K562 (cell line): Measurements from ENCODE around the gene ANO2. TPM values are rescaled to one million over a fixed set of nuclear protein-coding genes. Genes with fewer than 3 reads are reported as not detected.

Source experiments
- ATAC-seq: fragments of 200-7000 bp; cut with Tn5 transposase; 3 replicates; pipeline ENCODE4 v1.9.1; 2020; ENCODE audit warnings: moderate library complexity
- BruUV-seq: library from RNA; stranded (reverse); fragments of 400-500 nt; replicated peaks from 2 replicates; lab custom pipeline; 2021; lab: Mats Ljungman, UMichigan
- CTCF ChIA-PET: fragments of 300-600 bp; formaldehyde crosslinking; extraction: SDS; loops from one replicate; lab custom pipeline; 2021; ENCODE audit warnings: low intra/inter-chr PET ratio; lab: Yijun Ruan, JAX
- POLR2A ChIA-PET: fragments of 300-600, 350-650 bp; sonication (Branson Sonifier 250); formaldehyde crosslinking; extraction: SDS; loops from one replicate; lab custom pipeline; 2021; ENCODE audit warnings: antibody characterized with exemption, inconsistent platforms; lab: Yijun Ruan, JAX
- DNase-seq, 4 experiments: peaks; one replicate each; pipeline versions ENCODE4 v3.0.0 to v3.0.0-alpha.2; 2011 to 2018; ENCODE audit warnings: low spot score in 3 of 4, mixed read lengths in 3 of 4; ENCODE audit errors: extremely low read depth in 1 of 4
- FAIRE-seq: peaks from 2 replicates; lab custom pipeline; 2011; peaks lifted over from hg19 to GRCh38; lab: Jason Lieb, UNC
- H2AFZ ChIP-seq: 2 replicates; pipeline ENCODE4 v1.6.0; 2011; ENCODE audit warnings: low read depth, low read length, control low read depth, inconsistent platforms
- H3K27ac ChIP-seq: fragments of 200-600 bp; 3 replicates; pipeline ENCODE4 v1.8.0; 2011; ENCODE audit warnings: low read depth, mild to moderate bottlenecking, control low read depth, inconsistent platforms, low read length, moderate library complexity, mixed read lengths; ENCODE audit errors: extremely low read depth
- H3K27me3 ChIP-seq, 2 experiments: fragments of 300-600 bp in 1 of 2; 2 replicates in 1 of 2; 3 replicates in 1 of 2; pipeline versions ENCODE4 v1.6.0 to v1.8.0; 2011; ENCODE audit warnings: inconsistent platforms in 2 of 2, low read length in 2 of 2, mild to moderate bottlenecking in 1 of 2, mixed read lengths in 1 of 2, moderate library complexity in 1 of 2; ENCODE audit not compliant: control insufficient read depth in 2 of 2, insufficient read depth in 2 of 2
- H3K36me3 ChIP-seq: fragments of 300-600 bp; 3 replicates; pipeline ENCODE4 v1.8.0; 2011; ENCODE audit warnings: mild to moderate bottlenecking, low read length, inconsistent platforms; ENCODE audit not compliant: control insufficient read depth, insufficient read depth
- H3K4me1 ChIP-seq, 2 experiments: fragments of 200-600 bp in 1 of 2; replicated peaks in 1 of 2; 2 replicates in 1 of 2; 3 replicates in 1 of 2; pipeline versions ENCODE4 v1.5.1 to v1.8.0; 2011; ENCODE audit warnings: inconsistent platforms in 2 of 2, low read length in 2 of 2, mild to moderate bottlenecking in 1 of 2, mixed read lengths in 1 of 2, moderate library complexity in 1 of 2; ENCODE audit not compliant: control insufficient read depth in 2 of 2, insufficient read depth in 2 of 2
- H3K4me2 ChIP-seq: 2 replicates; pipeline ENCODE4 v1.6.1; 2011; ENCODE audit warnings: low read length, control low read depth, inconsistent platforms, mixed read lengths; ENCODE audit not compliant: insufficient read depth
- H3K4me3 ChIP-seq: fragments of 200-600 bp; sonication (generic), shearing (Covaris generic); 2 replicates; pipeline ENCODE4 v1.5.1; 2016; ENCODE audit warnings: control low read depth, inconsistent platforms
- H3K79me2 ChIP-seq: fragments of 200-600 bp; 3 replicates; pipeline ENCODE4 v1.8.0; 2011; ENCODE audit warnings: low read length, inconsistent platforms; ENCODE audit not compliant: control insufficient read depth, insufficient read depth
- H3K9ac ChIP-seq, 2 experiments: 2 replicates each; pipeline versions ENCODE4 v1.6.0 to v1.6.1; 2011; ENCODE audit warnings: low read depth in 2 of 2, low read length in 2 of 2, control low read depth in 1 of 2, inconsistent platforms in 1 of 2, mild to moderate bottlenecking in 1 of 2, mixed read lengths in 1 of 2; ENCODE audit not compliant: insufficient read depth in 1 of 2
- H3K9me1 ChIP-seq: one replicate; pipeline ENCODE4 v1.6.0; 2011; ENCODE audit warnings: inconsistent platforms, mild to moderate bottlenecking, low read length, moderate library complexity; ENCODE audit not compliant: control insufficient read depth, insufficient read depth
- H3K9me3 ChIP-seq: replicated peaks from 2 replicates; pipeline ENCODE4 v1.5.1; 2011; ENCODE audit warnings: low read depth, low read length, inconsistent platforms; ENCODE audit not compliant: control insufficient read depth, insufficient read depth
- H4K20me1 ChIP-seq: replicated peaks from 2 replicates; pipeline ENCODE4 v1.6.1; 2011; ENCODE audit warnings: low read length, inconsistent platforms, mixed read lengths; ENCODE audit not compliant: control insufficient read depth, insufficient read depth
- JUN ChIP-seq, 2 experiments: sonication (generic) in 1 of 2; formaldehyde crosslinking in 1 of 2; IDR thresholded peaks; 2 replicates each; pipeline versions ENCODE4 v1.6.1 to v1.8.0; 2012 to 2022; ENCODE audit warnings: borderline replicate concordance in 2 of 2, mild to moderate bottlenecking in 2 of 2, improper control_type of control experiment in 1 of 2, low read depth in 1 of 2, low read length in 1 of 2, missing genetic modification reagents in 1 of 2
- SNRNP70 ChIP-seq: fragments of 200-400 bp; formaldehyde crosslinking; optimal IDR thresholded peaks from 2 replicates; pipeline ENCODE3; 2017; ENCODE audit warnings: low read depth, low read length
- ZFX ChIP-seq: sonication (generic); formaldehyde crosslinking; IDR thresholded peaks from 2 replicates; pipeline ENCODE4 v1.8.0; 2022; ENCODE audit warnings: mild to moderate bottlenecking, missing genetic modification reagents, moderate library complexity
- ZNF121 ChIP-seq: sonication (generic); formaldehyde crosslinking; conservative IDR thresholded peaks from 2 replicates; pipeline ENCODE4 v1.8.0; 2022; ENCODE audit warnings: missing genetic modification reagents
- ZNF124 ChIP-seq: sonication (generic); formaldehyde crosslinking; IDR thresholded peaks from 2 replicates; pipeline ENCODE4 v1.8.1; 2022; ENCODE audit warnings: missing genetic modification reagents
- ZNF143 ChIP-seq: sonication (generic); formaldehyde crosslinking; IDR thresholded peaks from 2 replicates; pipeline ENCODE4 v1.9.0; 2022; ENCODE audit warnings: mild to moderate bottlenecking, missing genetic modification reagents
- ZNF253 ChIP-seq: fragments of 250-450 bp; sonication (Bioruptor Pico); conservative IDR thresholded peaks from 2 replicates; pipeline ENCODE4 v1.6.1; 2021; ENCODE audit warnings: mild to moderate bottlenecking
- ZNF444 ChIP-seq: fragments of 250-450 bp; sonication (Bioruptor Pico); IDR thresholded peaks from 2 replicates; pipeline ENCODE4 v1.4.0; 2020; ENCODE audit warnings: mild to moderate bottlenecking, moderate library complexity
- ZNF695 ChIP-seq: fragments of 450-650 bp; formaldehyde crosslinking; IDR thresholded peaks from 2 replicates; pipeline ENCODE4 v1.4.0; 2020; ENCODE audit warnings: mild to moderate bottlenecking, moderate library complexity
- ZNF778 ChIP-seq: fragments of 450-650 bp; formaldehyde crosslinking; IDR thresholded peaks from 2 replicates; pipeline ENCODE4 v1.4.0; 2020; ENCODE audit warnings: mild to moderate bottlenecking, moderate library complexity
- WGBS: fragments of 100-300 bp; shearing (Covaris generic); methylation state at CpG from one replicate; pipeline ENCODE4 v1.1.6; 2016; ENCODE audit warnings: low coverage, mixed read lengths; ENCODE audit not compliant: insufficient coverage; ENCODE audit errors: missing lambda C conversion rate; 5-methylcytosine and 5-hydroxymethylcytosine counted together
- in situ Hi-C: fragments of 300-500 bp; cut with MboI; formaldehyde crosslinking; loops from 4 replicates; pipeline ENCODE4 v1.15.0; 2018; ENCODE audit warnings: inconsistent platforms, mixed read lengths
- intact Hi-C: fragments of 100-400 bp; cut with micrococcal nuclease; formaldehyde crosslinking; loops from 2 replicates; pipeline ENCODE4 v1.14.2; 2022
- polyA plus RNA-seq, 8 experiments: library from polyadenylated mRNA; depleted of rRNA in 4 of 8; stranded (reverse) in 5 of 8; unstranded in 3 of 8; fragments of >200 nt; fragmentation: Nextera tagmentation in 2 of 8; fragmentation: Illumina TruSeq in 1 of 8; extraction: Ambion mirVana in 2 of 8; extraction: Trizol in 1 of 8; gene quantifications; 2 replicates each; pipeline versions ENCODE4 v1.2.1 to v1.2.3, GENCODE V29; 2011 to 2014; ENCODE audit warnings: inconsistent platforms in 1 of 8, missing spikeins in 1 of 8
- total RNA-seq, 7 experiments: library from RNA; depleted of rRNA in 6 of 7; stranded (reverse); fragments of >200 nt in 6 of 7; fragmentation: Illumina TruSeq in 2 of 7; extraction: Trizol in 2 of 7; gene quantifications; 2 replicates each; pipeline versions ENCODE4 v1.2.1 to v1.2.3, GENCODE V29; 2011 to 2021; ENCODE audit warnings: low replicate concordance in 1 of 7
- TF ChIP-seq, protein P1 (sequence below): sonication (generic); formaldehyde crosslinking; IDR thresholded peaks from 2 replicates; pipeline ENCODE4 v1.8.0; 2022; ENCODE audit warnings: missing genetic modification reagents, mild to moderate bottlenecking, borderline replicate concordance
- TF ChIP-seq, protein P2 (sequence below): sonication (generic); formaldehyde crosslinking; IDR thresholded peaks from 2 replicates; pipeline ENCODE4 v1.8.0; 2022; ENCODE audit warnings: mild to moderate bottlenecking, missing genetic modification reagents
- TF ChIP-seq, protein P3 (sequence below): fragments of 450-650 bp; formaldehyde crosslinking; IDR thresholded peaks from 2 replicates; pipeline ENCODE4 v1.4.0; 2022; ENCODE audit warnings: missing genetic modification characterization
- TF ChIP-seq, protein P4 (sequence below): fragments of 250-450 bp; sonication (Bioruptor Pico); IDR thresholded peaks from 2 replicates; pipeline ENCODE4 v1.5.0; 2020; ENCODE audit warnings: mild to moderate bottlenecking, borderline replicate concordance

ANO2 gene
- total and polyA plus RNA-seq, 9 of the 15 experiments (the other 6 are each of a cell fraction or from before 2014, with no cell fraction given), result 0.64 TPM; not detected in 8

GRCh38 chr12:5592310-5592709 is 352.7 kb downstream of the ANO2 start (continued):
- TF ChIP-seq JUN (IDR thresholded peaks at IDR 0.05; ENCODE audit: borderline replicate concordance, low read depth, low read length), result no peak
- TF ChIP-seq JUN (CRISPR knock-in tag; IDR thresholded peaks at IDR 0.05; ENCODE audit: borderline replicate concordance), result no peak
- TF ChIP-seq ZNF778, result no peak

DNA sequence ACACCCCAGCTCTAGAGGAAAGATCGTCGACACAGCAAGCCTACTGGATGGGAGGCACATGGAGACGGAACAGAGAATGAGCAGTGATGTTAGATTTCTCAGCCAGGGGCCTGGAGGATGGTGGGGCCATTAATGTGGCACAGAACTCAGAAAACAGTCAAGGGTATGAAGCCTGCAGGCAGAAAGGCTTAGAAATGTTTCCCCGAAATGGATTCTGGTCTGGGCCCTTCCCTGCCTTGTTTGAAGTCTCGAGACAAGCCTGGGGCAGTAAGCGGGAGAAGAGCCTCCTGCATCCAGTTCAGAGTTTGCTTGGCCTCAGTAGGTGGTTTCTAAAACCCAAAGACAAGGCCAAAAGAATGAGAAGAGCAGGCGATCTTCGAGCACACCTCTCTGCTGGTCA is 354.7 kb downstream of the ANO2 start:
- 1% methylated on average over 8 of the region's 8 CpGs for WGBS
- in situ Hi-C loops, result no loop called here
- CTCF ChIA-PET, result no interaction called here
- TF ChIP-seq, protein P1, sequence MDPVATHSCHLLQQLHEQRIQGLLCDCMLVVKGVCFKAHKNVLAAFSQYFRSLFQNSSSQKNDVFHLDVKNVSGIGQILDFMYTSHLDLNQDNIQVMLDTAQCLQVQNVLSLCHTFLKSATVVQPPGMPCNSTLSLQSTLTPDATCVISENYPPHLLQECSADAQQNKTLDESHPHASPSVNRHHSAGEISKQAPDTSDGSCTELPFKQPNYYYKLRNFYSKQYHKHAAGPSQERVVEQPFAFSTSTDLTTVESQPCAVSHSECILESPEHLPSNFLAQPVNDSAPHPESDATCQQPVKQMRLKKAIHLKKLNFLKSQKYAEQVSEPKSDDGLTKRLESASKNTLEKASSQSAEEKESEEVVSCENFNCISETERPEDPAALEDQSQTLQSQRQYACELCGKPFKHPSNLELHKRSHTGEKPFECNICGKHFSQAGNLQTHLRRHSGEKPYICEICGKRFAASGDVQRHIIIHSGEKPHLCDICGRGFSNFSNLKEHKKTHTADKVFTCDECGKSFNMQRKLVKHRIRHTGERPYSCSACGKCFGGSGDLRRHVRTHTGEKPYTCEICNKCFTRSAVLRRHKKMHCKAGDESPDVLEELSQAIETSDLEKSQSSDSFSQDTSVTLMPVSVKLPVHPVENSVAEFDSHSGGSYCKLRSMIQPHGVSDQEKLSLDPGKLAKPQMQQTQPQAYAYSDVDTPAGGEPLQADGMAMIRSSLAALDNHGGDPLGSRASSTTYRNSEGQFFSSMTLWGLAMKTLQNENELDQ (CRISPR knock-in tag), result no peak
- TF ChIP-seq ZNF124 (CRISPR knock-in tag), result no peak
- TF ChIP-seq ZNF143 (CRISPR knock-in tag), result no peak
- TF ChIP-seq ZNF253 (CRISPR knock-in tag), result no peak
- no peak for TF ChIP-seq SNRNP70
- TF ChIP-seq, protein P2, sequence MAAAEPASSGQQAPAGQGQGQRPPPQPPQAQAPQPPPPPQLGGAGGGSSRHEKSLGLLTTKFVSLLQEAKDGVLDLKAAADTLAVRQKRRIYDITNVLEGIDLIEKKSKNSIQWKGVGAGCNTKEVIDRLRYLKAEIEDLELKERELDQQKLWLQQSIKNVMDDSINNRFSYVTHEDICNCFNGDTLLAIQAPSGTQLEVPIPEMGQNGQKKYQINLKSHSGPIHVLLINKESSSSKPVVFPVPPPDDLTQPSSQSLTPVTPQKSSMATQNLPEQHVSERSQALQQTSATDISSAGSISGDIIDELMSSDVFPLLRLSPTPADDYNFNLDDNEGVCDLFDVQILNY (CRISPR knock-in tag), result no peak
- TF ChIP-seq ZNF695 (CRISPR knock-in tag), result no peak
- TF ChIP-seq, protein P3, sequence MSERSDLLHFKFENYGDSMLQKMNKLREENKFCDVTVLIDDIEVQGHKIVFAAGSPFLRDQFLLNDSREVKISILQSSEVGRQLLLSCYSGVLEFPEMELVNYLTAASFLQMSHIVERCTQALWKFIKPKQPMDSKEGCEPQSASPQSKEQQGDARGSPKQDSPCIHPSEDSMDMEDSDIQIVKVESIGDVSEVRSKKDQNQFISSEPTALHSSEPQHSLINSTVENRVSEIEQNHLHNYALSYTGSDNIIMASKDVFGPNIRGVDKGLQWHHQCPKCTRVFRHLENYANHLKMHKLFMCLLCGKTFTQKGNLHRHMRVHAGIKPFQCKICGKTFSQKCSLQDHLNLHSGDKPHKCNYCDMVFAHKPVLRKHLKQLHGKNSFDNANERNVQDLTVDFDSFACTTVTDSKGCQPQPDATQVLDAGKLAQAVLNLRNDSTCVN (CRISPR knock-in tag), result no peak
- TF ChIP-seq ZNF444, result no peak
- TF ChIP-seq, protein P4, sequence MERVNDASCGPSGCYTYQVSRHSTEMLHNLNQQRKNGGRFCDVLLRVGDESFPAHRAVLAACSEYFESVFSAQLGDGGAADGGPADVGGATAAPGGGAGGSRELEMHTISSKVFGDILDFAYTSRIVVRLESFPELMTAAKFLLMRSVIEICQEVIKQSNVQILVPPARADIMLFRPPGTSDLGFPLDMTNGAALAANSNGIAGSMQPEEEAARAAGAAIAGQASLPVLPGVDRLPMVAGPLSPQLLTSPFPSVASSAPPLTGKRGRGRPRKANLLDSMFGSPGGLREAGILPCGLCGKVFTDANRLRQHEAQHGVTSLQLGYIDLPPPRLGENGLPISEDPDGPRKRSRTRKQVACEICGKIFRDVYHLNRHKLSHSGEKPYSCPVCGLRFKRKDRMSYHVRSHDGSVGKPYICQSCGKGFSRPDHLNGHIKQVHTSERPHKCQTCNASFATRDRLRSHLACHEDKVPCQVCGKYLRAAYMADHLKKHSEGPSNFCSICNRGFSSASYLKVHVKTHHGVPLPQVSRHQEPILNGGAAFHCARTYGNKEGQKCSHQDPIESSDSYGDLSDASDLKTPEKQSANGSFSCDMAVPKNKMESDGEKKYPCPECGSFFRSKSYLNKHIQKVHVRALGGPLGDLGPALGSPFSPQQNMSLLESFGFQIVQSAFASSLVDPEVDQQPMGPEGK (CRISPR knock-in tag), result no peak
- TF ChIP-seq ZNF121, result no peak
- TF ChIP-seq ZFX (CRISPR knock-in tag), result no peak

More for the DNA sequence above, 354.7 kb downstream of the ANO2 start:
- POLR2A ChIA-PET, result no interaction called here
- ATAC-seq, result no peak
- BruUV-seq, result no TSS peak
- H3K4me2 ChIP-seq, result no peak overlapping the region
- H3K9me1 ChIP-seq, result no peaks in the 10 kb centered on the region
- intact Hi-C loops, result no loop called here
- no peaks in the 10 kb centered on the region for H3K9me3 ChIP-seq
- no peak overlapping the region for H2AFZ ChIP-seq
- H3K27me3 ChIP-seq, result peaks cover 3 to 20% of the 10 kb centered on the region in 2 experiments; a peak in 1 of 5 replicates
- H4K20me1 ChIP-seq, result no peaks in the 10 kb centered on the region
- H3K79me2 ChIP-seq, result no peaks in the 10 kb centered on the region
- no peak overlapping the region for H3K27ac ChIP-seq
- DNase-seq, result no peak
- no peaks in the 10 kb centered on the region for H3K36me3 ChIP-seq
- H3K4me3 ChIP-seq, result no peak overlapping the region
- H3K4me1 ChIP-seq, result peaks cover 0 to 2% of the 10 kb centered on the region in 2 experiments; a peak in 2 of 5 replicates
- no peak for FAIRE-seq
- no peak overlapping the region for H3K9ac ChIP-seq
